Measurements from ENCODE around the gene CTSD. TPM values are rescaled to one million over a fixed set of nuclear protein-coding genes. Genes with fewer than 3 reads are reported as not detected.

CTSD gene
- total RNA-seq, 1 experiment from 2014 or later = 127 TPM

GRCh38 chr11:1746511-1746931 lies 17.2 kb downstream of the CTSD start:
- BruUV-seq (replicated peaks) = no TSS peak
- Histone ChIP-seq H3K9me3 (ENCODE audit: control insufficient read depth in 1 of 2, insufficient read depth in 1 of 2, low read depth in 1 of 2, low read length in 2 of 2) (no peaks in the 10 kb centered on the region), H3K9ac (ENCODE audit: low read length) (no peak overlapping the region), H3K9me2 (ENCODE audit: insufficient read depth) (no peaks in the 10 kb centered on the region), H2AFZ (ENCODE audit: low read depth, low read length, poor library complexity, severe bottlenecking) (no peak overlapping the region), H3K4me3 (replicated peaks in 1 of 2; ENCODE audit: low read depth in 1 of 2, low read length in 2 of 2) (no peak overlapping the region), H3K36me3 (ENCODE audit: control insufficient read depth in 1 of 2, insufficient read depth in 2 of 2, low read length in 2 of 2) (no peaks in the 10 kb centered on the region), H3K4me2 (ENCODE audit: low read length) (no peak overlapping the region), H3K27ac (ENCODE audit: low read depth, low read length) (no peak overlapping the region), H3K79me2 (ENCODE audit: insufficient read depth, low read length) (no peaks in the 10 kb centered on the region), H4K20me1 (ENCODE audit: insufficient read depth) (no peaks in the 10 kb centered on the region), H3K4me1 (ENCODE audit: control insufficient read depth in 1 of 2, insufficient read depth in 2 of 2, low read length in 2 of 2) (no peaks in the 10 kb centered on the region), H3K27me3 (ENCODE audit: insufficient read depth, low read length) (peaks cover 4% of the 10 kb centered on the region; the same call in 1 of the 2 replicates)
- POLR2A ChIA-PET = no interaction called here
- intact Hi-C loops (cut with micrococcal nuclease) = no loop called here
- RAD21 ChIA-PET (ENCODE audit: low non-redundant PET in 1 of 2, low total read pairs in 2 of 2, uncharacterized antibody in 2 of 2, unreplicated experiment in 2 of 2) = no interaction called here
- ATAC-seq (no peak), DNase-seq (ENCODE audit: low read depth, low spot score) (no peak)
- CTCF ChIA-PET = interaction anchor here (1.6 kb wide), 1 partner anchor 52 kb away, joined by 4 read pairs; no protein-coding TSS in a partner anchor
- TF ChIP-seq ZBTB33 (IDR thresholded peaks at IDR 0.05; ENCODE audit: extremely low read depth, insufficient replicate concordance, low read length) (no peak), POLR2A (IDR thresholded peaks at IDR 0.05; ENCODE audit: borderline replicate concordance, extremely low read depth, insufficient read depth, insufficient read length) (no peak), RAD21 (IDR thresholded peaks at IDR 0.05; ENCODE audit: low read depth) (no peak), MAX (IDR thresholded peaks at IDR 0.05) (no peak), POLR2AphosphoS5 (IDR thresholded peaks at IDR 0.05; ENCODE audit: low read depth, low read length) (no peak), FOSL1 (IDR thresholded peaks at IDR 0.05; ENCODE audit: low read depth) (no peak), ZNF274 (IDR thresholded peaks at IDR 0.05; ENCODE audit: low read depth, low read length) (no peak), YY1 (IDR thresholded peaks at IDR 0.05; ENCODE audit: extremely low read depth, insufficient replicate concordance, low read depth, low read length) (no peak), CTCF (IDR thresholded peaks at IDR 0.05 in 2 of 3, conservative IDR thresholded peaks at IDR 0.05 in 1 of 3; ENCODE audit: borderline replicate concordance in 1 of 3, insufficient read depth in 1 of 3, low read depth in 2 of 3, low read length in 2 of 3) (no peak), TCF7L2 (IDR thresholded peaks at IDR 0.05; ENCODE audit: borderline replicate concordance, extremely low read depth, insufficient read depth, insufficient read length) (no peak), SRF (IDR thresholded peaks at IDR 0.05; ENCODE audit: low read depth) (no peak), SIN3A (IDR thresholded peaks at IDR 0.05; ENCODE audit: low read depth) (no peak), REST (IDR thresholded peaks at IDR 0.05; ENCODE audit: low read depth) (no peak), CBX3 (IDR thresholded peaks at IDR 0.05; ENCODE audit: low read depth) (no peak), SP1 (IDR thresholded peaks at IDR 0.05; ENCODE audit: low read depth) (no peak), EZH2phosphoT487 (IDR thresholded peaks at IDR 0.05; ENCODE audit: borderline replicate concordance) (no peak), ATF3 (IDR thresholded peaks at IDR 0.05) (no peak), CEBPB (IDR thresholded peaks at IDR 0.05; ENCODE audit: low read depth) (no peak), ZFX (IDR thresholded peaks at IDR 0.05) (no peak), EGR1 (IDR thresholded peaks at IDR 0.05; ENCODE audit: low read depth) (no peak)

Data from HCT116 (cell line).